IPS-20b (cell line): ENCODE measurements around the gene CPN1.
"Not testable (repeated sequence)": the region's sequence is repeated elsewhere in the genome, so short reads cannot be mapped to it uniquely, and the experiment has no call there.

Experiments
- H3K27ac ChIP-seq: one replicate; pipeline ENCODE4 v1.5.1; 2013; ENCODE audit warnings: low read length
- H3K27me3 ChIP-seq: 2 replicates; pipeline ENCODE4 v1.6.1; 2013; ENCODE audit warnings: mild to moderate bottlenecking, low read length, inconsistent platforms; ENCODE audit not compliant: insufficient read depth
- H3K36me3 ChIP-seq: 2 replicates; pipeline ENCODE4 v1.6.1; 2013; ENCODE audit warnings: low read depth, mild to moderate bottlenecking, inconsistent platforms, low read length, moderate library complexity; ENCODE audit not compliant: insufficient read depth
- H3K4me1 ChIP-seq: 2 replicates; pipeline ENCODE4 v1.6.1; 2013; ENCODE audit warnings: mild to moderate bottlenecking, control low read depth, inconsistent platforms, low read length, moderate library complexity; ENCODE audit not compliant: insufficient read depth
- H3K4me3 ChIP-seq: 2 replicates; pipeline ENCODE4 v1.5.1; 2013; ENCODE audit warnings: mild to moderate bottlenecking, low read length, inconsistent platforms
- H3K9ac ChIP-seq: 2 replicates; pipeline ENCODE4 v1.6.1; 2013; ENCODE audit warnings: low read depth, mild to moderate bottlenecking, inconsistent platforms, low read length, moderate library complexity
- H3K9me3 ChIP-seq: 2 replicates; pipeline ENCODE4 v1.6.1; 2013; ENCODE audit warnings: mild to moderate bottlenecking, low read depth, low read length, inconsistent platforms; ENCODE audit not compliant: insufficient read depth

Gene CPN1

DNA sequence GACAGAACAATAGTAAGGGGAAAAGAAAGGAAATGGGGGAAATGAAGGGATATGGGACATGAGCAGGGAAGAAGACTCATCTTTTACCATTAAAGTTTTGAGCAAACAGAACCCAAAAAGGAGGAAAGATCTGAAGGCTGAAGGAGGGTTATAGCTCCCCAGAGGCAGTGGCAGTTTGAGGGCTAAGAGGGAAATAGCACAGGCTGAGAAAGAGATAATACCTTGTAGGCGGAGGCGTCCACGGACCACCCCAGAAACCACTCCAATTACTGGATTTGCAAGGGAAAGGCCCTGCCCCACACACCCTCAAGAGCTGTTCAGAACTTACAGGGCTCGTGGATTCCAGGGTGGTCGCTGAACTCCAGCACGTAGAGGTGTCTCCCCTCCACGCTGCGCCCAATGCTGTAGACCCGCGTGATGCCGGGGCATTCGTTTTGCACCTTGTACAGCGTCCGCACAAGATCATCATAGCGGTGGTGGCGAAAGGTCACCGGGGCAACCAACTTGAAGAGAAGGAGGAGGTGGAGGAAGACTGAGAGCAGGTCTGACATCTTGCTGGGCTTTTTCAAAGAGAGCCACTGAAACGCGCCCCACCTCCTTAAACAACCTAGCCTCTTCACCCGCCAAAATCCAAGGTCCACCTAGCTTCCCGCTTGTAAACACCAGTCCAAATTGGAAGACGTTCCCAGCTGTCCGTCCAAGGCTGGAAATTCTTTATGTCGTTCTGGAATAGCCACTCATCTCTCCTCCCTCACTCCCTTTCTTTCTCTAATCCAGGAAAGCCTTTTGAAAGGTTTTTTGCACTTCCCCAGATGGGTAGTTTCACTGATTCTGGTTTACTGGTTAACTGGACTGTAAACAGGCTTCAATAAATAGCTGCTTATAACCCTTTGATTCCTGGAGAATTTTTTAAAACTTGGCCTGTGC, at the start of gene CPN1:
Gene CPN1 (minus strand): TSS at position 795 of the 927 bp plus-strand sequence. CDS start 244 bp downstream, at position 551.
- H3K36me3 ChIP-seq: no peaks in the 10 kb centered on the region
- H3K27ac ChIP-seq: no peak within 1 kb of the TSS
- H3K27me3 ChIP-seq: no peaks in the 10 kb centered on the region
- H3K9ac ChIP-seq: no peak within 1 kb of the TSS
- no peak within 1 kb of the TSS for H3K4me3 ChIP-seq
- H3K4me1 ChIP-seq: no peaks in the 10 kb centered on the region
- no peaks in the 10 kb centered on the region for H3K9me3 ChIP-seq

DNA sequence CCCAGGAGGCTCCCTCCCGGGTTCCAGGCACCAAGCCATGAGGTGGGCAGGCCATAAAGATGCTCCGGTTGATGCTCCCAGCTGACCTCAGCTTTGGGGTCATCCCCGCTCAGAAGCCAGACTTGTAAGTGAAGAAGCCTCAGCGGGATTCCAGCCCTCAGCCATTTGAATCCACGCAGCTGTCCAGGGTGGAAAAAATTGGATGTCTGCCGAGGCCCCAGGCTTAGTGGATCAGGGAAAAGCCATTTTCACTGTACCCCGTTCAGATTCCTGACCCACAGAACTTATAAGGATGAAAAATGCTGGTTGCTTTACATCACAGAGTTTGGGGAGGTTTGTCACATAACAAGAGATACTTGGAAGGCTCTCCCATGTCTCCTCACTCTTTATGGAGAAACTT, 49.2 kb upstream of the CPN1 start:
- Histone ChIP-seq H3K36me3 (no peaks in the 10 kb centered on the region), H3K27me3 (no peaks in the 10 kb centered on the region), H3K27ac (no peak overlapping the region), H3K9ac (no peak overlapping the region), H3K4me1 (no peaks in the 10 kb centered on the region), H3K4me3 (no peak overlapping the region), H3K9me3 (peaks cover 20% of the 10 kb centered on the region)

DNA sequence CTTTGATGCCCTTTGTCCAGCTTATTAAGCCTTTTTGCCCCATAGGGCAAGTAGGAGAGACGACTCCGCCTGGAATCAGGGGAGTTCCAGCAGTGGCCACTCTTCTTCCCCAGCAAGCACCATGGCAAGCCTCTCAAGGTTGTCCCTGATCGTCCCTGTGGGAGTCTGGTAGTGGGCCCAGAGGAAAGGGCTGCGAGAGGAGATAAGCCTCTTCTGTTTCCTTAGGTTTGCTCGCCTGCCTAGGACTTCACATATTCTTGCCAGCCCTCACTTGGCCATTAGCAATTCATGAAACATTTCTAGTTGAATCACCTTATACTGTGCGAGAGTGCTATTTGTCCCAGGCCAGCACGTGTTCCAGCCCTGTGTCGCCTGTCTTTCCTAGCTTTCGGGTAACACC, 47.8 kb upstream of the CPN1 start:
- no peaks in the 10 kb centered on the region for H3K4me1 ChIP-seq
- no peak overlapping the region for H3K9ac ChIP-seq
- no peak overlapping the region for H3K4me3 ChIP-seq
- H3K27ac ChIP-seq: no peak overlapping the region
- no peaks in the 10 kb centered on the region for H3K36me3 ChIP-seq
- H3K27me3 ChIP-seq: no peaks in the 10 kb centered on the region
- H3K9me3 ChIP-seq: peaks cover 6% of the 10 kb centered on the region

DNA sequence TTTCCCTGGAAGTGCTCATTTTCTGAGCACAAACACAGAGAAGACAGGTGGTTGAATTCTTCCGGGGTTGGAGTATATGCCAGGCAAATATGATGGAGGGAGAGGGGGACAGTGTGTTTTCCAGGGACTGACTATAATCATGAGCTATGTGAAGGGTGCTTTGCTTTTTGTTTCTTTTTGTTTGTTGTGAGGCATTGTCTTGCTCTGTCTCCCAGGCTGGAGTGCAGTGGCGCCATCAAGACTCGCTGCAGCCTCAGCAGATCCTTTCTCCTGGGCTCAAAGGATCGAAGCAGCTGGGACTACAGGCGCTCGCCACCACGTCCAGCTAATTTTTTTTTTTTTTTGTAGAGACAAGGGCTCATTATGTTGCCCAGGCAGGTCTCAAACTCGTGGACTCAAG, 47.3 kb upstream of the CPN1 start:
- Histone ChIP-seq H3K4me3 (no peak overlapping the region), H3K9ac (no peak overlapping the region), H3K4me1 (no peaks in the 10 kb centered on the region), H3K27me3 (no peaks in the 10 kb centered on the region), H3K9me3 (peaks cover 4% of the 10 kb centered on the region; the same call in 1 of the 2 replicates), H3K36me3 (no peaks in the 10 kb centered on the region), H3K27ac (no peak overlapping the region)

DNA sequence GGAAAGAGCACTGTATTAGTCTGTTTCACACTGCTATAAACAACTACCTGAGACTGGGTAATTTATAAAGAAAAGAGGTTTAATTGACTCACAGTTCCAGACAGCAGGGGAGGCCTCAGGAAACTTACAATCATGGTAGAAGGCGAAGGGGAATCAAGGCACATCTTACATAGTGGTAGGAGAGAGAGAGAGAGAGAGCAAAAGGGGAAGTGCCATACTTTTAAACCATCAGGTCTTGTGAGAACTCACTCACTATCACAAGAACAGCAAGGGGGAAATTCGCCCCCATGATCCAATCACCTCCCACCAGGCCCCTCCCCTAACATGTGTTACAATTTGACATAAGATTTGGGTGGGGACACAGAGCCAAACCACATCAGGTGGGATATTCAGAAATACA, 43.7 kb upstream of the CPN1 start:
- H3K4me1 ChIP-seq, H3K9me3 ChIP-seq, H3K27ac ChIP-seq, H3K36me3 ChIP-seq, H3K9ac ChIP-seq, H3K4me3 ChIP-seq, H3K27me3 ChIP-seq: not testable (repeated sequence)

DNA sequence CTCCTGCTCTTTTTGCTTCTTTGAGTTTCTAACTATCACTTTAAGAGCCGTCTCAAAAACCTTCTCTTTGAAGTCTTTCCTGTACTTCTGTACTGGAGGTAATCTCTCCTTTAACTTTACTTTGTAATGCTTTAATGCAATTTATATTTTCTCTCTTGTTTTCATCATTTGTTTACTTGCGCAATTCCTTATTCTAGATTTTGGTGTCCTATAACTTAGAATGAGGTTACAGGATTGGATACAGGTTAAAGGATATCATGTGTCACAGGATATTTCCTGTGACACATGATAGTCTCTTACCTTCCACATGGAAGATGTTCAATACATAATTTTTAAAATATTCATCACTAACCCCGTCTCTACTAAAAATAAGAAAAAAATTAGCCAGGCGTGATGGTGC, 42.4 kb upstream of the CPN1 start:
- Histone ChIP-seq H3K9ac (no peak overlapping the region), H3K9me3 (no peaks in the 10 kb centered on the region), H3K27ac (no peak overlapping the region), H3K4me1 (no peaks in the 10 kb centered on the region), H3K27me3 (no peaks in the 10 kb centered on the region), H3K4me3 (no peak overlapping the region), H3K36me3 (no peaks in the 10 kb centered on the region)

DNA sequence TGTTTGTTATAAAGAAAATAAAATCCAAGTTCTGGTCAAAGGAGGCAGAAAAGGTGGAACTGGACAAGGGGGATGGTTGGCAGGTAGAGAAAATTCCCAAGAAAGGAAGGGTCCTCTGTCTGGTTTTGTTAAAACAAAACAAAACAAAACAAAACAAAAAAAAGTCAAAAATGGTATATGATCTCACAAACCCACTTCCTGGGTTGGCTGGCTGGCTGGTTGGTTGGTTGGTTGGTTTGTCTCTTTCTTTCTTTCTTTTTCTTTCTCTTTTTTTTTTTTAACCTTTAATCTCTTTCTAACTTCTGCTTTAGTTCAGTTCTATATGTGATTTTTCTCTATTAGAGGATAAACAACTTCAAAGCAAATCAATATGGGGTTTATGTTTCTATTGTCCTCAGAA, 41.1 kb upstream of the CPN1 start:
- Histone ChIP-seq H3K9me3 (no peaks in the 10 kb centered on the region), H3K36me3 (no peaks in the 10 kb centered on the region), H3K4me1 (no peaks in the 10 kb centered on the region), H3K27me3 (no peaks in the 10 kb centered on the region), H3K4me3 (no peak overlapping the region), H3K27ac (no peak overlapping the region), H3K9ac (no peak overlapping the region)

DNA sequence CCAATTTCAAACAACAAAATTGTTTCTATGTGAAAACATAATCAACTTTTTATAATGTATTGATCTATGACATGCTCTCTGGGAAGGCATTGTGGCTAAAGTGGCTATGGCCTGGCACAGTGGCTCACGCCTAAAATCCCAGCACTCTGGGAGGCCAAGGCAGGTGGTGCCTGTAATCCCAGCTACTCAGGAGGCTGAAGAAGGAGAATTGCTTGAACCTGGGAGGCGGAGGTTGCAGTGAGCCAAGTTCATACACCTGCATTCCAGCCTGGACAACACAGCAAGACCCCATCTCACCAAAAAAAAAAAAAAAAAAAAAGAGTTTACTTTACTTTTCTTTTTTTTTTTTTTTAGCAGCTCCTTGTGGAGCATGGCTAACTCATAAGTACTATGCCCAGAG, 38.9 kb upstream of the CPN1 start:
- H3K27me3 ChIP-seq: no peaks in the 10 kb centered on the region
- no peak overlapping the region for H3K27ac ChIP-seq
- no peaks in the 10 kb centered on the region for H3K36me3 ChIP-seq
- no peaks in the 10 kb centered on the region for H3K9me3 ChIP-seq
- H3K4me3 ChIP-seq: no peak overlapping the region
- no peak overlapping the region for H3K9ac ChIP-seq
- H3K4me1 ChIP-seq: no peaks in the 10 kb centered on the region

DNA sequence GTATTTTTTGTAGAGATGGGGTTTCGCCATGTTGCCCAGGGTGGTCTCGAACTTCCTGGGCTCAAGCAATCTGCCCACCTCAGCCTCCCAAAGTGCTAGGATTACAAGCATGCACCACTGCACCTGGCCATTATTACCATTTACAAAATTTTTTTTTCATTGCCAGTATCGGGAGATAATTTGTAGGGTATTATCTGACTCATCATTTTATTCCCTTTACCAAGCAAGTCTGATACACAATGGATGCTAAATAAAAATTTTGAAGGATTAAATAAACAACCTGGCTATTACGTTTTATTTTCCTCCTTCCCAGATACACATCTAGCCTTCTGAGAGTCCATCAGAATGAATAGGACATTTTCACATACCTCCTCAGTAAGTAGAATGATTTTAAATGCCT, 38.1 kb upstream of the CPN1 start:
- no peak overlapping the region for H3K9ac ChIP-seq
- no peaks in the 10 kb centered on the region for H3K4me1 ChIP-seq
- no peak overlapping the region for H3K4me3 ChIP-seq
- no peaks in the 10 kb centered on the region for H3K9me3 ChIP-seq
- H3K27me3 ChIP-seq: no peaks in the 10 kb centered on the region
- no peaks in the 10 kb centered on the region for H3K36me3 ChIP-seq
- H3K27ac ChIP-seq: no peak overlapping the region

DNA sequence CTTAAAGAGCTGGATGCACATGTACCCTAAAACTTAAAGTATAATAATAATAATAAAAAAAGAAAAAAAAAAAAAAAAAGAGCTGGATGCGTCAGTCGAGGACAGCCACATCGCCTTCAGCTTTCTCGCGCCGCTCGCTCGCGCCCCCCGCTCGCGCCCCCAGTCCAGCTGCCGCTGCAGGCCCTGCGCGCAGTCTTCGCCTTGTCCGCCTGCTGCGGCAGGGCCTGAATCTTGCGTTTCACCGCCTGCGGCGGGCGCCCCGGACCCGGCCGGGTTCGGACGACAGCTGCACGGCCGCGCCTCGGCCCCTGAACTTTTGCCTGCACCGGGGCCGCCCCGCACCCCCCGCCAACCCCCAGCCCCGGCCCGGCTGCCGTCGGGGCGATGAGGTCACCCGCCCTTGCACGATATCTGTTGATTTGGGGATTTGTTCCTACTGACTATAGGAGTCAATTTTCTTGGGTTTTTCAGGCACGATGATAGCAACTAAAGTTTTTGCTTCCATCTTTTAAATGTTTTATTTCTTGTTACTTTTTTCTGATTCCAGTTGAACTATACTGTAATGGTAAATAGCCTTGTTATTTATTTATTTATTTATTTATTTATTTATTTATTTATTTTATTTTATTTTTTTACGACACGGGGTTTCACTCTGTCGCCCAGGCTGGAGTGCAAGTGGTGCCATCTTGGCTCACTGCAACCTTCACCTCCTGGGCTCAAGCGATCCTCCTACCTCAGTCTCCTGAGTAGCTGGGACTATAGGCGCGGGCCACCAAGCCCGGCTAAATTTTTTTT, 33.5 kb upstream of the CPN1 start:
- no peak overlapping the region for H3K4me3 ChIP-seq
- no peak overlapping the region for H3K27ac ChIP-seq
- H3K4me1 ChIP-seq: no peaks in the 10 kb centered on the region; the same call in 1 of the 2 replicates
- no peaks in the 10 kb centered on the region for H3K9me3 ChIP-seq
- no peaks in the 10 kb centered on the region for H3K36me3 ChIP-seq
- no peak overlapping the region for H3K9ac ChIP-seq
- no peaks in the 10 kb centered on the region for H3K27me3 ChIP-seq

DNA sequence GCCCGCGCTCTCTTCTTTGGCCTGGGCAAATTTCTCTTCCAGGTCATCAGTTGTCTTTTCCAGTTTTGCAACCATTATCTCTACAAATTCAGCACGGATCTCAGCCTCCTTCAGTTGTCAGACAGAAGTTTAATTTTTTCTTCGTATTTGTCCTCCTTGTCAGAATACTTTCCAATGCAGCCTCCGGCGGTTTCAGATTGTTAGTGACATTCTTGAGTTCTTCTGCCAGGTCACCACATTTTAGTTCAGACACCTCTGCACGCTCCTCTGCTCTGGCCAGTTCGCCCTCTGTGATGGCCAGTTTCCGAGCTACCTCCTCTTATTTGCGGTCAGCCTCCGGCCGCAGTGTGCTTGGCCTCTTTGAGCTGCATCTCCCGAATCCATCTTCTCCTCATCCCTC, 32.8 kb upstream of the CPN1 start:
- Histone ChIP-seq H3K4me1 (no peaks in the 10 kb centered on the region; the same call in 1 of the 2 replicates), H3K9ac (no peak overlapping the region), H3K4me3 (no peak overlapping the region), H3K36me3 (no peaks in the 10 kb centered on the region), H3K27me3 (no peaks in the 10 kb centered on the region), H3K9me3 (no peaks in the 10 kb centered on the region), H3K27ac (no peak overlapping the region)

DNA sequence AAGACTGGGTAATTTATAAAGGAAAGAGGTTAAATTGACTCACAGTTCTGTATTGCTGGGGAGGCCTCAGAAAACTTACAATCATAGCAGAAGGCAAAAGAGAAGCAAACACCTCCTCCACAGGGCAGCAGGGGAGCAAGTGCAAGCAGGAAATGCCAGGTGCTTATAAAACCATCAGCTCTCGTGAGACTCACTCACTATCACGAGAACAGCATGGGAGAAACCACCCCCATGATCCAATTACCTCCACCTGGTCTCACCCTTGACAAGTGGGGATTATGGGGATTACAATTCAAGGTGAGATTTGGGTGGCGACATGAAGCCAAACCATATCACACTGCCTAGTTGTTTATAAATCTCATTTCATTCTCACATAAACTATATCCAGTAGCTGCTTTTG, 28.0 kb upstream of the CPN1 start:
- H3K27ac ChIP-seq: no peak overlapping the region
- no peak overlapping the region for H3K9ac ChIP-seq
- no peaks in the 10 kb centered on the region for H3K9me3 ChIP-seq
- H3K4me3 ChIP-seq: no peak overlapping the region
- H3K27me3 ChIP-seq: no peaks in the 10 kb centered on the region
- no peaks in the 10 kb centered on the region; the same call in 1 of the 2 replicates for H3K4me1 ChIP-seq
- H3K36me3 ChIP-seq: no peaks in the 10 kb centered on the region
